Caco-2 (cell line): ENCODE measurements around the gene HTR4. TPM values are rescaled to one million over a fixed set of nuclear protein-coding genes. Genes with fewer than 3 reads are reported as not detected.

Experiments
- BruUV-seq: library from RNA; stranded (reverse); fragments of 400-500 nt; replicated peaks from 2 replicates; lab custom pipeline; 2021; lab: Mats Ljungman, UMichigan
- CTCF ChIA-PET: fragments of 300-600 bp; sonication (Branson Sonifier 250); formaldehyde crosslinking; loops from one replicate; lab custom pipeline; 2022; ENCODE audit warnings: antibody characterized with exemption; lab: Charles Lee
- POLR2A ChIA-PET: fragments of 300-600 bp; sonication (Branson Sonifier 250); formaldehyde crosslinking; loops from one replicate; lab custom pipeline; 2022; ENCODE audit warnings: antibody characterized with exemption; lab: Charles Lee
- DNase-seq, 2 experiments: peaks; one replicate each; pipeline versions ENCODE4 v3.0.0 to v3.0.0-alpha.2; 2020 to 2022
- H3K27me3 ChIP-seq: replicated peaks from 2 replicates; pipeline ENCODE4 v1.6.0; 2011; ENCODE audit warnings: low read length; ENCODE audit not compliant: control insufficient read depth, insufficient read depth
- H3K36me3 ChIP-seq: 2 replicates; pipeline ENCODE4 v1.5.1; 2011; ENCODE audit warnings: low read length; ENCODE audit not compliant: control insufficient read depth, insufficient read depth
- H3K4me1 ChIP-seq: fragments of 250-450 bp; sonication (Bioruptor Pico); 2 replicates; pipeline ENCODE4 v1.5.1; 2020; ENCODE audit warnings: mild to moderate bottlenecking
- H3K4me3 ChIP-seq: 2 replicates; pipeline ENCODE4 v1.5.1; 2011; ENCODE audit warnings: low read depth, mild to moderate bottlenecking, control low read depth, low read length
- H3K9me3 ChIP-seq: fragments of 250-450 bp; sonication (Bioruptor Pico); 2 replicates; pipeline ENCODE4 v1.5.1; 2020; ENCODE audit warnings: mild to moderate bottlenecking, moderate library complexity
- H3K27ac Mint-ChIP-seq: one replicate; pipeline ENCODE4 v1.8.0; 2022; ENCODE audit warnings: mixed read lengths; ENCODE audit not compliant: unreplicated experiment
- H3K27me3 Mint-ChIP-seq: one replicate; pipeline ENCODE4 v1.8.0; 2022; ENCODE audit warnings: mixed read lengths; ENCODE audit not compliant: insufficient read depth, unreplicated experiment
- H3K36me3 Mint-ChIP-seq: one replicate; pipeline ENCODE4 v1.8.0; 2022; ENCODE audit warnings: mild to moderate bottlenecking, mixed read lengths; ENCODE audit not compliant: insufficient read depth, unreplicated experiment
- H3K4me1 Mint-ChIP-seq: one replicate; pipeline ENCODE4 v1.8.0; 2022; ENCODE audit warnings: low read depth, mixed read lengths; ENCODE audit not compliant: unreplicated experiment
- H3K4me3 Mint-ChIP-seq: one replicate; pipeline ENCODE4 v1.8.0; 2022; ENCODE audit warnings: mild to moderate bottlenecking, moderate library complexity, mixed read lengths; ENCODE audit not compliant: unreplicated experiment
- H3K9me3 Mint-ChIP-seq: one replicate; pipeline ENCODE4 v1.8.0; 2022; ENCODE audit warnings: mixed read lengths; ENCODE audit not compliant: unreplicated experiment
- intact Hi-C: fragments of 100-400 bp; cut with micrococcal nuclease; formaldehyde crosslinking; loops from one replicate; pipeline ENCODE4 v1.10.0; 2022; ENCODE audit not compliant: unreplicated experiment
- total RNA-seq: library from RNA; stranded (reverse); gene quantifications from 2 replicates; pipeline ENCODE4 v1.2.3, GENCODE V29; 2022
- TF ChIP-seq, protein P1 (sequence below), 2 experiments: fragments of 200-600 bp in 1 of 2; IDR thresholded peaks; 1 replicate in 1 of 2; 2 replicates in 1 of 2; pipeline versions ENCODE4 v1.5.1 to v1.8.0; 2011 to 2022; ENCODE audit warnings: antibody characterized with exemption in 1 of 2, control low read depth in 1 of 2, inconsistent platforms in 1 of 2, low read depth in 1 of 2, low read length in 1 of 2, mild to moderate bottlenecking in 1 of 2, moderate library complexity in 1 of 2; ENCODE audit not compliant: insufficient read depth in 1 of 2, severe bottlenecking in 1 of 2, unreplicated experiment in 1 of 2

HTR4 gene
- total RNA-seq, 1 experiment from 2014 or later = not detected

DNA sequence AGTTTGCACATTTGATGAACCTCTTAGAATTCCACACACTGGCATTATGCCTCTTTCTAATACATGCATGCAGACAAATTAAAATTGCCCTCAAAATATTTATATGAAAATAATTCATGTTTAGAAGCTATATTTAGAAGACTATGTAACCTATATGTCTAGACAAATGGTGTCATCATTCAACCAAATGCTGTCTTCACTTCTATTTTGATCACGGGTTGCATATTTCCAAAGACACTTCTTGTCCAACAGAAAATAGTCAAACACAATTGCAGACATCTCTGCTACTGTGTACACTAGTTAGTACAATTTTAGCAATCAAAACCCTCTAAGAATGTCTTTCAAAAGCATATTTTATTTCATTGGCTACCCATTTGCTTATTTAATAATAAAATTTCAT is 156.6 kb downstream of the HTR4 start:
- H3K36me3 ChIP-seq = no peaks in the 10 kb centered on the region
- Mint-ChIP-seq H3K9me3 (no peaks in the 10 kb centered on the region), H3K36me3 (no peaks in the 10 kb centered on the region), H3K27me3 (peaks cover 9% of the 10 kb centered on the region), H3K4me3 (no peak overlapping the region), H3K4me1 (no peaks in the 10 kb centered on the region), H3K27ac (no peak overlapping the region)
- no peak overlapping the region for H3K4me3 ChIP-seq
- no peaks in the 10 kb centered on the region for H3K4me1 ChIP-seq
- TF ChIP-seq, protein P1, sequence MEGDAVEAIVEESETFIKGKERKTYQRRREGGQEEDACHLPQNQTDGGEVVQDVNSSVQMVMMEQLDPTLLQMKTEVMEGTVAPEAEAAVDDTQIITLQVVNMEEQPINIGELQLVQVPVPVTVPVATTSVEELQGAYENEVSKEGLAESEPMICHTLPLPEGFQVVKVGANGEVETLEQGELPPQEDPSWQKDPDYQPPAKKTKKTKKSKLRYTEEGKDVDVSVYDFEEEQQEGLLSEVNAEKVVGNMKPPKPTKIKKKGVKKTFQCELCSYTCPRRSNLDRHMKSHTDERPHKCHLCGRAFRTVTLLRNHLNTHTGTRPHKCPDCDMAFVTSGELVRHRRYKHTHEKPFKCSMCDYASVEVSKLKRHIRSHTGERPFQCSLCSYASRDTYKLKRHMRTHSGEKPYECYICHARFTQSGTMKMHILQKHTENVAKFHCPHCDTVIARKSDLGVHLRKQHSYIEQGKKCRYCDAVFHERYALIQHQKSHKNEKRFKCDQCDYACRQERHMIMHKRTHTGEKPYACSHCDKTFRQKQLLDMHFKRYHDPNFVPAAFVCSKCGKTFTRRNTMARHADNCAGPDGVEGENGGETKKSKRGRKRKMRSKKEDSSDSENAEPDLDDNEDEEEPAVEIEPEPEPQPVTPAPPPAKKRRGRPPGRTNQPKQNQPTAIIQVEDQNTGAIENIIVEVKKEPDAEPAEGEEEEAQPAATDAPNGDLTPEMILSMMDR (IDR thresholded peaks at IDR 0.05; ENCODE audit: insufficient read depth in 1 of 2, low read depth in 1 of 2, low read length in 1 of 2, severe bottlenecking in 1 of 2, unreplicated experiment in 1 of 2) = no peak
- ChIA-PET POLR2A (no interaction called here), CTCF (no interaction called here)
- H3K27me3 ChIP-seq = no peaks in the 10 kb centered on the region; the same call in 1 of the 2 replicates
- intact Hi-C loops = no loop called here
- DNase-seq = no peak
- H3K9me3 ChIP-seq = no peaks in the 10 kb centered on the region
- BruUV-seq = no TSS peak

- no TSS peak for BruUV-seq
- DNase-seq = no peak
- Histone ChIP-seq H3K36me3 (no peaks in the 10 kb centered on the region), H3K27me3 (no peaks in the 10 kb centered on the region; the same call in 1 of the 2 replicates), H3K4me3 (no peak overlapping the region), H3K4me1 (no peaks in the 10 kb centered on the region), H3K9me3 (no peaks in the 10 kb centered on the region)
- no peaks in the 10 kb centered on the region for H3K9me3 Mint-ChIP-seq
- no peak overlapping the region for H3K4me3 Mint-ChIP-seq
- intact Hi-C loops = no loop called here
- H3K4me1 Mint-ChIP-seq = no peaks in the 10 kb centered on the region
- CTCF ChIA-PET = no interaction called here
- no peaks in the 10 kb centered on the region for H3K36me3 Mint-ChIP-seq
- H3K27me3 Mint-ChIP-seq = peaks cover 8% of the 10 kb centered on the region
- POLR2A ChIA-PET = no interaction called here
- TF ChIP-seq, protein P1 (IDR thresholded peaks at IDR 0.05; ENCODE audit: insufficient read depth in 1 of 2, low read depth in 1 of 2, low read length in 1 of 2, severe bottlenecking in 1 of 2, unreplicated experiment in 1 of 2) = no peak
- H3K27ac Mint-ChIP-seq = no peak overlapping the region
Measured at GRCh38 chr5:148492351-148492750, 162.0 kb downstream of the HTR4 start.

GRCh38 chr5:148491793-148492184 is 162.5 kb downstream of the HTR4 start:
- CTCF ChIA-PET = no interaction called here
- Histone ChIP-seq H3K9me3 (no peaks in the 10 kb centered on the region), H3K27me3 (no peaks in the 10 kb centered on the region; the same call in 1 of the 2 replicates), H3K4me3 (no peak overlapping the region), H3K36me3 (no peaks in the 10 kb centered on the region), H3K4me1 (no peaks in the 10 kb centered on the region)
- POLR2A ChIA-PET = no interaction called here
- Mint-ChIP-seq H3K27me3 (peaks cover 12% of the 10 kb centered on the region), H3K4me3 (no peak overlapping the region), H3K9me3 (no peaks in the 10 kb centered on the region), H3K27ac (no peak overlapping the region), H3K4me1 (no peaks in the 10 kb centered on the region), H3K36me3 (no peaks in the 10 kb centered on the region)
- DNase-seq = no peak
- BruUV-seq = no TSS peak
- TF ChIP-seq, protein P1 (IDR thresholded peaks at IDR 0.05; ENCODE audit: insufficient read depth in 1 of 2, low read depth in 1 of 2, low read length in 1 of 2, severe bottlenecking in 1 of 2, unreplicated experiment in 1 of 2) = no peak
- intact Hi-C loops = no loop called here
